Measurements from ENCODE around the gene TAS1R3.

GRCh38 chr1:1284221-1285101 lies 46.6 kb upstream of the TAS1R3 start:
- TF ChIP-seq CTCF (IDR thresholded peaks at IDR 0.05 in 2 of 3, conservative IDR thresholded peaks at IDR 0.05 in 1 of 3; ENCODE audit: borderline replicate concordance in 1 of 3, insufficient read depth in 1 of 3, low read depth in 2 of 3, low read length in 2 of 3), result no peak
- TF ChIP-seq REST (IDR thresholded peaks at IDR 0.05; ENCODE audit: low read depth), result no peak
- no peak for TF ChIP-seq POLR2AphosphoS5 (IDR thresholded peaks at IDR 0.05; ENCODE audit: low read depth, low read length)
- no peak for TF ChIP-seq MAX (IDR thresholded peaks at IDR 0.05)
- TF ChIP-seq EZH2 (IDR thresholded peaks at IDR 0.05), result no peak
- no peak for TF ChIP-seq CBX3 (IDR thresholded peaks at IDR 0.05; ENCODE audit: low read depth)
- TF ChIP-seq POLR2A (IDR thresholded peaks at IDR 0.05; ENCODE audit: borderline replicate concordance, extremely low read depth, insufficient read depth, insufficient read length), result no peak
- TF ChIP-seq ZBTB33 (IDR thresholded peaks at IDR 0.05; ENCODE audit: extremely low read depth, insufficient replicate concordance, low read length), result no peak
- TF ChIP-seq JUND (IDR thresholded peaks at IDR 0.05), result no peak
- no peak for TF ChIP-seq TCF7L2 (IDR thresholded peaks at IDR 0.05; ENCODE audit: borderline replicate concordance, extremely low read depth, insufficient read depth, insufficient read length)
- TF ChIP-seq EZH2phosphoT487 (IDR thresholded peaks at IDR 0.05; ENCODE audit: borderline replicate concordance), result no peak
- TF ChIP-seq SIN3A (IDR thresholded peaks at IDR 0.05; ENCODE audit: low read depth), result no peak
- TF ChIP-seq ZNF274 (IDR thresholded peaks at IDR 0.05; ENCODE audit: low read depth, low read length), result no peak
- no peak for TF ChIP-seq SP1 (IDR thresholded peaks at IDR 0.05; ENCODE audit: low read depth)

All from HCT116 (cell line).